Type B pancreatic cell (in vitro differentiated cells): ENCODE results near the gene NUPR1. TPM values are rescaled to one million over a fixed set of nuclear protein-coding genes. Genes with fewer than 3 reads are reported as not detected.
A peak's percentile ranks its signal among the peaks of the same experiment; 100 is the strongest.
"Not testable (repeated sequence)": the region's sequence is repeated elsewhere in the genome, so short reads cannot be mapped to it uniquely, and the experiment has no call there.

Source experiments
- DNase-seq: peaks from one replicate; pipeline ENCODE4 v3.0.0; 2021; ENCODE audit warnings: mixed read lengths; ENCODE audit not compliant: unreplicated experiment; ENCODE audit errors: extremely low spot score
- H3K27ac Mint-ChIP-seq: 2 replicates; pipeline ENCODE4 v1.8.0; 2021; ENCODE audit warnings: mild to moderate bottlenecking, mixed read lengths
- H3K27me3 Mint-ChIP-seq: 2 replicates; pipeline ENCODE4 v1.8.0; 2021; ENCODE audit warnings: mixed read lengths
- H3K36me3 Mint-ChIP-seq: 2 replicates; pipeline ENCODE4 v1.8.0; 2021; ENCODE audit warnings: mixed read lengths
- H3K4me1 Mint-ChIP-seq: one replicate; pipeline ENCODE4 v1.8.0; 2021; ENCODE audit warnings: mixed read lengths; ENCODE audit not compliant: unreplicated experiment
- H3K4me3 Mint-ChIP-seq: 2 replicates; pipeline ENCODE4 v1.8.0; 2021; ENCODE audit warnings: mild to moderate bottlenecking, mixed read lengths
- H3K9me3 Mint-ChIP-seq: 2 replicates; pipeline ENCODE4 v1.8.0; 2021; ENCODE audit warnings: mixed read lengths
- total RNA-seq: library from RNA; stranded (reverse); gene quantifications from 2 replicates; pipeline ENCODE4 v1.2.1, GENCODE V29; 2021; ENCODE audit warnings: low replicate concordance
- TF ChIP-seq, protein P1 (sequence below): fragments of 200-600 bp; sonication (generic); conservative IDR thresholded peaks from 2 replicates; pipeline ENCODE4 v1.5.0; 2021; ENCODE audit warnings: antibody characterized with exemption, mild to moderate bottlenecking

NUPR1 gene
- total RNA-seq, 1 donor from 2014 or later, result 1.2 TPM

DNA sequence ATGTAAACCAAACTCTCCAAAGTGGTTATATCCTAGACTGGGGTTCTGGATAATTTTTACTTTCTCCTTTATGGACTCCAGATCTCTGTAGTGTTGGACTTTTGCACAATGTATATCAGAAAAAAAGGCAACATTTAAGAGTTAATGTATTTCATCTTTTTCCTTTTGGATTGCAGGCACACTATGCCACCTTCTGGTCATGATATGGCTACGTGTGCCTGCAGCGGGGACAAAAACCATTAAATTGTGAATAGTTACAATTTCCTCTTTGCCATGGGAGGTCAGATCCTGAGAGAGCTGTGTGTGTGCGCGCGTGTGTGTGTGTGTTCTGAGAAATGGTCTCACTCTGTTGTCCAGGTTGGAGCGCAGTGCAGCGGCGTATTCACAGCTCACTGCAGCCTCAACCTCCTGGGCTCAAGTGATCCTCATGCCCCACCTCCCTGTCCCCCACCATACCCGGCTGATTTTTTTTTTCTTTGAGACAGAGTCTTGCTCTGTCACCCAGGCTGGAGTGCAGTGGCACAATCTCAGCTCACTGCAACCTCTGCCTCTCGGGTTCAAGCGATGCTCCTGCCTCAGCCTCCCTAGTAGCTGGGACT lies 10.6 kb upstream of the NUPR1 start:
- peaks cover 3% of the 10 kb centered on the region for H3K27me3 Mint-ChIP-seq
- peak overlapping the region; percentile 54 for H3K27ac Mint-ChIP-seq
- peak overlapping the region; percentile 27 for H3K4me3 Mint-ChIP-seq
- no peaks in the 10 kb centered on the region for H3K9me3 Mint-ChIP-seq
- H3K36me3 Mint-ChIP-seq, result no peaks in the 10 kb centered on the region
- H3K4me1 Mint-ChIP-seq, result peaks cover 5% of the 10 kb centered on the region
- DNase-seq, result no peak
- TF ChIP-seq, protein P1, sequence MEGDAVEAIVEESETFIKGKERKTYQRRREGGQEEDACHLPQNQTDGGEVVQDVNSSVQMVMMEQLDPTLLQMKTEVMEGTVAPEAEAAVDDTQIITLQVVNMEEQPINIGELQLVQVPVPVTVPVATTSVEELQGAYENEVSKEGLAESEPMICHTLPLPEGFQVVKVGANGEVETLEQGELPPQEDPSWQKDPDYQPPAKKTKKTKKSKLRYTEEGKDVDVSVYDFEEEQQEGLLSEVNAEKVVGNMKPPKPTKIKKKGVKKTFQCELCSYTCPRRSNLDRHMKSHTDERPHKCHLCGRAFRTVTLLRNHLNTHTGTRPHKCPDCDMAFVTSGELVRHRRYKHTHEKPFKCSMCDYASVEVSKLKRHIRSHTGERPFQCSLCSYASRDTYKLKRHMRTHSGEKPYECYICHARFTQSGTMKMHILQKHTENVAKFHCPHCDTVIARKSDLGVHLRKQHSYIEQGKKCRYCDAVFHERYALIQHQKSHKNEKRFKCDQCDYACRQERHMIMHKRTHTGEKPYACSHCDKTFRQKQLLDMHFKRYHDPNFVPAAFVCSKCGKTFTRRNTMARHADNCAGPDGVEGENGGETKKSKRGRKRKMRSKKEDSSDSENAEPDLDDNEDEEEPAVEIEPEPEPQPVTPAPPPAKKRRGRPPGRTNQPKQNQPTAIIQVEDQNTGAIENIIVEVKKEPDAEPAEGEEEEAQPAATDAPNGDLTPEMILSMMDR, result peak; percentile 57

DNA sequence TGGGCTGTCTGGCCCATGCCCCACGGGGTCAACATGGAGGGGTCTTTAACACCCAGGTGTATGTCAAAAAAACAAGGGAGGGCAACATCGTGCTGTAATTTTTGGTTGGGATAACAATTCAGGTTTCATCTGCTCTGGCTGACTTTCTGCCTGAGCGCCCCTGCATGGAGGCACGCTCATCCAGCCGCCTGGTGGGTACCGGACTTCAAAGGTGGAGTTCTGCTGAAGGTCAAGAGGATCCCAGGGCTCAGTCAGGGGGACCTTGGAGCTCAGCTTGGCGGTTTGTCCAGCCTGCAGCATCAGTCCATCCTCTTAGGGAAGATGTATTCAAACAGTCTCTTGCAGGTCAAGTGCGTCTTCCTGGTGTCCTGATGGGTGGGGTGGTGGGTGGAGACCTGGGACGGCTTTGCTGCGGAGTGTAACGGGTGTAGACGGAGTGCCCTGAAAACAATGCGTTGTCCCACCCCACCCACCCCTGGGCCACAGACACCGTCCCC lies 9.6 kb upstream of the NUPR1 start:
- no peak overlapping the region for H3K4me3 Mint-ChIP-seq
- H3K27ac Mint-ChIP-seq, result no peak overlapping the region
- no peaks in the 10 kb centered on the region for H3K9me3 Mint-ChIP-seq
- DNase-seq, result no peak
- peaks cover 5% of the 10 kb centered on the region for H3K4me1 Mint-ChIP-seq
- no peaks in the 10 kb centered on the region for H3K36me3 Mint-ChIP-seq
- H3K27me3 Mint-ChIP-seq, result peaks cover 3% of the 10 kb centered on the region
- TF ChIP-seq, protein P1, result no peak

DNA sequence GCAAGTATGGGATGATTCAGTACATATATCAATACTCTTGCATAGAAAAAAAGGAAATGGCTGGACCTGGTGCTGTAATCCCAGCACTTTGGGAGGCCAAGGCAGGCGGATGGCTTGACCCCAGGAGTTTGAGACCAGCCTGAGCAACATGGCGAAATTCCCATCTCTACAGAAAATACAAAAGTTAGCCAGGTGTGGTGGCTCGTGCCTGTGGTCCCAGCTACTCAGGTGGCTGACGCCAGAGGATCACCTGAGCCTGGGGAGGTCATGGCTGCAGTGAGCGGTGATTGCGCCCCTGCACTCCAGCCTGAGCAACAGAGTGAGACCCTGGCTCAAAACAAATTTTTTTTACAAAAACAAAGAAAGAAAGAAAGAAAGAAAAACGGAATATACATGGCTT lies 7.9 kb upstream of the NUPR1 start:
- TF ChIP-seq, protein P1, result no peak
- Mint-ChIP-seq H3K4me1 (peaks cover 14% of the 10 kb centered on the region), H3K9me3 (no peaks in the 10 kb centered on the region), H3K36me3 (no peaks in the 10 kb centered on the region), H3K27me3 (peaks cover 3% of the 10 kb centered on the region), H3K27ac (no peak overlapping the region), H3K4me3 (no peak overlapping the region)
- DNase-seq, result no peak

DNA sequence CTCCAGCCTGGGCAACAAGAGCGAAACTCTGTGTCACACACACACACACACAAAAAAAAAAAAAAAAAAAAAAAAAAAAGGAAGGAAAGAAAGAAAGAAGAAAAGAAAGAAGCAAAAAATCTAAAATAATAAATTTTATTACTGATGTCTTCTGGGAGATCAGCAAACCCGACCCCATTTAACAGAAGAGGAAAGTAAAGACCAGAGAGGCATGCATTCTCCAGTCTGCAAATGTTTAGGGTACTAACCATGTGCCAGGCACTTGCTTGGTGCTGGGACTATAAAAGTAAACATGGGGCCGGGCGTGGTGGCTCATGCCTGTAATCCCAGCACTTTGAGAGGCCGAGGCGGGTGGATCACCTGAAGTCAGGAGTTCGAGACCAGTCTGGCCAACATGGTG lies 7.2 kb upstream of the NUPR1 start:
- peaks cover 14% of the 10 kb centered on the region for H3K4me1 Mint-ChIP-seq
- not testable (repeated sequence) for H3K27me3 Mint-ChIP-seq, H3K36me3 Mint-ChIP-seq, DNase-seq, H3K27ac Mint-ChIP-seq, H3K4me3 Mint-ChIP-seq, H3K9me3 Mint-ChIP-seq

DNA sequence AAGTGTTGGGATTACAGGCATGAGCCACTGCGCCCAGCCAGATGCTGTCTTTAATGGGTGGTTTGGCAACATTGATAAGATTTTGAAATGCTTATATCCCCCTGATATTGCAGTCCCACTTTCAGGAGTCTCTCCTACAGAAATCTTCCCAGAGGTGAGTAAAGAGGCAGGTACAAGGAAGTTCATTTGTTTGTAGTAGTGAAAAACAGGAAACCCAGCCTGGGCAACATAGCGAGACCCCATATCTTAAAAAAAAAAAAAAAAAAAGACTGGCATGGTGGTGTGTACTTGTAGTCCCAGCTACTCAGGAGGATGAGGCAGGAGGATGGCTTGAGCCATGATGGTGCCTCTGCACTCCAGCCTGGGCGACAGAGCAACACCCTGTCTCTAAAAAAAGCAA lies 6.2 kb upstream of the NUPR1 start:
- peaks cover 3% of the 10 kb centered on the region for H3K27me3 Mint-ChIP-seq
- no peak for DNase-seq
- H3K9me3 Mint-ChIP-seq, result no peaks in the 10 kb centered on the region
- no peaks in the 10 kb centered on the region for H3K36me3 Mint-ChIP-seq
- no peak overlapping the region for H3K27ac Mint-ChIP-seq
- H3K4me3 Mint-ChIP-seq, result no peak overlapping the region
- peaks cover 14% of the 10 kb centered on the region for H3K4me1 Mint-ChIP-seq
- TF ChIP-seq, protein P1, result no peak

DNA sequence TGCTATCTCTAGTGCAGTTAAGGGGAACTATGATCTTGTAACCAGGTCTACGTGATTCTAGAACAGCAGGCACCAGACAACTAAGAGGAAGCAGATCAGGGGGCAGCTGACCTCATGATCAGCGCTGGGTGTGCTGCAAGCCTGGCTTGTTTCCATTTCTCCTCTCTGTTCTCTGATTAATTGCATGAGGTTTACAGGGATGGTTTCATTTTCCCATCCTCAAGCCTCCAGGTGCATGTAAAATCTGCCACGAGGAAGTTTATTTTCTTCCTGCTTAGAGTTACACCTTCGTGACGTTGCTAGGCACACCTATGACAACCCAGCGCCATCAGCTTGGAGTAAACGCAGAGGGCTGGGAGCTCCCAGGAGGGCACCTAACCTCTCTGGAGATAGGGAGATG lies 4.3 kb upstream of the NUPR1 start:
- Mint-ChIP-seq H3K4me3 (peak overlapping the region; percentile 74), H3K4me1 (peaks cover 9% of the 10 kb centered on the region), H3K9me3 (no peaks in the 10 kb centered on the region), H3K27me3 (no peaks in the 10 kb centered on the region), H3K36me3 (no peaks in the 10 kb centered on the region), H3K27ac (peak overlapping the region; percentile 96)
- DNase-seq, result no peak
- TF ChIP-seq, protein P1, result no peak
